ENCODE results near the gene ZP1.

Gene ZP1

GRCh38 chr11:60913793-60914632 is 46.7 kb downstream of the ZP1 start, which contains the start of gene TMEM109 (continued):
- TF ChIP-seq ZNF24 (tag by site-specific recombination; IDR thresholded peaks at IDR 0.05): no peak
- no peak for TF ChIP-seq PRDM1 (tag by site-specific recombination; IDR thresholded peaks at IDR 0.05)
- TF ChIP-seq ZNF112 (tag by site-specific recombination; IDR thresholded peaks at IDR 0.05): no peak
- TF ChIP-seq KLF1 (tag by site-specific recombination; IDR thresholded peaks at IDR 0.05): no peak
- no peak for TF ChIP-seq ZNF701 (tag by site-specific recombination; IDR thresholded peaks at IDR 0.05)
- TF ChIP-seq ZNF670 (tag by site-specific recombination; IDR thresholded peaks at IDR 0.05; ENCODE audit: low read depth): no peak
- TF ChIP-seq, protein P1, sequence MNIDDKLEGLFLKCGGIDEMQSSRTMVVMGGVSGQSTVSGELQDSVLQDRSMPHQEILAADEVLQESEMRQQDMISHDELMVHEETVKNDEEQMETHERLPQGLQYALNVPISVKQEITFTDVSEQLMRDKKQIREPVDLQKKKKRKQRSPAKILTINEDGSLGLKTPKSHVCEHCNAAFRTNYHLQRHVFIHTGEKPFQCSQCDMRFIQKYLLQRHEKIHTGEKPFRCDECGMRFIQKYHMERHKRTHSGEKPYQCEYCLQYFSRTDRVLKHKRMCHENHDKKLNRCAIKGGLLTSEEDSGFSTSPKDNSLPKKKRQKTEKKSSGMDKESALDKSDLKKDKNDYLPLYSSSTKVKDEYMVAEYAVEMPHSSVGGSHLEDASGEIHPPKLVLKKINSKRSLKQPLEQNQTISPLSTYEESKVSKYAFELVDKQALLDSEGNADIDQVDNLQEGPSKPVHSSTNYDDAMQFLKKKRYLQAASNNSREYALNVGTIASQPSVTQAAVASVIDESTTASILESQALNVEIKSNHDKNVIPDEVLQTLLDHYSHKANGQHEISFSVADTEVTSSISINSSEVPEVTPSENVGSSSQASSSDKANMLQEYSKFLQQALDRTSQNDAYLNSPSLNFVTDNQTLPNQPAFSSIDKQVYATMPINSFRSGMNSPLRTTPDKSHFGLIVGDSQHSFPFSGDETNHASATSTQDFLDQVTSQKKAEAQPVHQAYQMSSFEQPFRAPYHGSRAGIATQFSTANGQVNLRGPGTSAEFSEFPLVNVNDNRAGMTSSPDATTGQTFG (tag by site-specific recombination; IDR thresholded peaks at IDR 0.05; ENCODE audit: borderline replicate concordance): no peak
- no peak for TF ChIP-seq ZSCAN4 (tag by site-specific recombination; IDR thresholded peaks at IDR 0.05)
- TF ChIP-seq, protein P2, sequence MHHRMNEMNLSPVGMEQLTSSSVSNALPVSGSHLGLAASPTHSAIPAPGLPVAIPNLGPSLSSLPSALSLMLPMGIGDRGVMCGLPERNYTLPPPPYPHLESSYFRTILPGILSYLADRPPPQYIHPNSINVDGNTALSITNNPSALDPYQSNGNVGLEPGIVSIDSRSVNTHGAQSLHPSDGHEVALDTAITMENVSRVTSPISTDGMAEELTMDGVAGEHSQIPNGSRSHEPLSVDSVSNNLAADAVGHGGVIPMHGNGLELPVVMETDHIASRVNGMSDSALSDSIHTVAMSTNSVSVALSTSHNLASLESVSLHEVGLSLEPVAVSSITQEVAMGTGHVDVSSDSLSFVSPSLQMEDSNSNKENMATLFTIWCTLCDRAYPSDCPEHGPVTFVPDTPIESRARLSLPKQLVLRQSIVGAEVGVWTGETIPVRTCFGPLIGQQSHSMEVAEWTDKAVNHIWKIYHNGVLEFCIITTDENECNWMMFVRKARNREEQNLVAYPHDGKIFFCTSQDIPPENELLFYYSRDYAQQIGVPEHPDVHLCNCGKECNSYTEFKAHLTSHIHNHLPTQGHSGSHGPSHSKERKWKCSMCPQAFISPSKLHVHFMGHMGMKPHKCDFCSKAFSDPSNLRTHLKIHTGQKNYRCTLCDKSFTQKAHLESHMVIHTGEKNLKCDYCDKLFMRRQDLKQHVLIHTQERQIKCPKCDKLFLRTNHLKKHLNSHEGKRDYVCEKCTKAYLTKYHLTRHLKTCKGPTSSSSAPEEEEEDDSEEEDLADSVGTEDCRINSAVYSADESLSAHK (tag by site-specific recombination; IDR thresholded peaks at IDR 0.05): no peak
- TF ChIP-seq ZNF514 (tag by site-specific recombination; IDR thresholded peaks at IDR 0.05): no peak
- no peak for TF ChIP-seq ZNF354C (tag by site-specific recombination; IDR thresholded peaks at IDR 0.05; ENCODE audit: borderline replicate concordance, low read depth)
- TF ChIP-seq KLF9 (tag by site-specific recombination; IDR thresholded peaks at IDR 0.05; ENCODE audit: low read depth): no peak
- TF ChIP-seq ZNF600 (tag by site-specific recombination; IDR thresholded peaks at IDR 0.05): no peak
- TF ChIP-seq, protein P3, sequence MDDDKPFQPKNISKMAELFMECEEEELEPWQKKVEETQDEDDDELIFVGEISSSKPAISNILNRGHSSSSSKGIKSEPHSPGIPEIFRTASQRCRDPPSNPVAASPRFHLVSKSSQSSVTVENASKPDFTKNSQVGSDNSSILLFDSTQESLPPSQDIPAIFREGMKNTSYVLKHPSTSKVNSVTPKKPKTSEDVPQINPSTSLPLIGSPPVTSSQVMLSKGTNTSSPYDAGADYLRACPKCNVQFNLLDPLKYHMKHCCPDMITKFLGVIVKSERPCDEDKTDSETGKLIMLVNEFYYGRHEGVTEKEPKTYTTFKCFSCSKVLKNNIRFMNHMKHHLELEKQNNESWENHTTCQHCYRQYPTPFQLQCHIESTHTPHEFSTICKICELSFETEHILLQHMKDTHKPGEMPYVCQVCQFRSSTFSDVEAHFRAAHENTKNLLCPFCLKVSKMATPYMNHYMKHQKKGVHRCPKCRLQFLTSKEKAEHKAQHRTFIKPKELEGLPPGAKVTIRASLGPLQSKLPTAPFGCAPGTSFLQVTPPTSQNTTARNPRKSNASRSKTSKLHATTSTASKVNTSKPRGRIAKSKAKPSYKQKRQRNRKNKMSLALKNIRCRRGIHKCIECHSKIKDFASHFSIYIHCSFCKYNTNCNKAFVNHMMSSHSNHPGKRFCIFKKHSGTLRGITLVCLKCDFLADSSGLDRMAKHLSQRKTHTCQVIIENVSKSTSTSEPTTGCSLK (tag by site-specific recombination; IDR thresholded peaks at IDR 0.05): no peak
- TF ChIP-seq, protein P4, sequence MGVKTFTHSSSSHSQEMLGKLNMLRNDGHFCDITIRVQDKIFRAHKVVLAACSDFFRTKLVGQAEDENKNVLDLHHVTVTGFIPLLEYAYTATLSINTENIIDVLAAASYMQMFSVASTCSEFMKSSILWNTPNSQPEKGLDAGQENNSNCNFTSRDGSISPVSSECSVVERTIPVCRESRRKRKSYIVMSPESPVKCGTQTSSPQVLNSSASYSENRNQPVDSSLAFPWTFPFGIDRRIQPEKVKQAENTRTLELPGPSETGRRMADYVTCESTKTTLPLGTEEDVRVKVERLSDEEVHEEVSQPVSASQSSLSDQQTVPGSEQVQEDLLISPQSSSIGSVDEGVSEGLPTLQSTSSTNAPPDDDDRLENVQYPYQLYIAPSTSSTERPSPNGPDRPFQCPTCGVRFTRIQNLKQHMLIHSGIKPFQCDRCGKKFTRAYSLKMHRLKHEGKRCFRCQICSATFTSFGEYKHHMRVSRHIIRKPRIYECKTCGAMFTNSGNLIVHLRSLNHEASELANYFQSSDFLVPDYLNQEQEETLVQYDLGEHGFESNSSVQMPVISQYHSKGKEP (tag by site-specific recombination; IDR thresholded peaks at IDR 0.05): no peak
- TF ChIP-seq ZNF837 (tag by site-specific recombination; IDR thresholded peaks at IDR 0.05): no peak
- TF ChIP-seq ZNF214 (tag by site-specific recombination; IDR thresholded peaks at IDR 0.05; ENCODE audit: borderline replicate concordance): no peak
- TF ChIP-seq SETDB1 (IDR thresholded peaks at IDR 0.05; ENCODE audit: insufficient read length, low read length): no peak
- no peak for TF ChIP-seq ZNF311 (tag by site-specific recombination; IDR thresholded peaks at IDR 0.05; ENCODE audit: borderline replicate concordance)
- no peak for TF ChIP-seq ZNF704 (tag by site-specific recombination; IDR thresholded peaks at IDR 0.05)
- no peak for TF ChIP-seq ZNF114 (tag by site-specific recombination; IDR thresholded peaks at IDR 0.05)
- TF ChIP-seq ZNF549 (tag by site-specific recombination; IDR thresholded peaks at IDR 0.05): no peak
- TF ChIP-seq ZNF16 (tag by site-specific recombination; IDR thresholded peaks at IDR 0.05; ENCODE audit: low read depth): no peak
- TF ChIP-seq, protein P5, sequence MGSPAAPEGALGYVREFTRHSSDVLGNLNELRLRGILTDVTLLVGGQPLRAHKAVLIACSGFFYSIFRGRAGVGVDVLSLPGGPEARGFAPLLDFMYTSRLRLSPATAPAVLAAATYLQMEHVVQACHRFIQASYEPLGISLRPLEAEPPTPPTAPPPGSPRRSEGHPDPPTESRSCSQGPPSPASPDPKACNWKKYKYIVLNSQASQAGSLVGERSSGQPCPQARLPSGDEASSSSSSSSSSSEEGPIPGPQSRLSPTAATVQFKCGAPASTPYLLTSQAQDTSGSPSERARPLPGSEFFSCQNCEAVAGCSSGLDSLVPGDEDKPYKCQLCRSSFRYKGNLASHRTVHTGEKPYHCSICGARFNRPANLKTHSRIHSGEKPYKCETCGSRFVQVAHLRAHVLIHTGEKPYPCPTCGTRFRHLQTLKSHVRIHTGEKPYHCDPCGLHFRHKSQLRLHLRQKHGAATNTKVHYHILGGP (tag by site-specific recombination; IDR thresholded peaks at IDR 0.05): no peak
- no peak for TF ChIP-seq ZNF791 (tag by site-specific recombination; IDR thresholded peaks at IDR 0.05)
- TF ChIP-seq ZNF792 (tag by site-specific recombination; IDR thresholded peaks at IDR 0.05): no peak
- no peak for TF ChIP-seq ZNF776 (tag by site-specific recombination; IDR thresholded peaks at IDR 0.05; ENCODE audit: borderline replicate concordance)

Measured in HEK293 (cell line).